Hippocampal formation (tissue), 2 donors: Measurements from ENCODE around the gene CISD1.
A peak's percentile ranks its signal among the peaks of the same experiment; 100 is the strongest.

Experiments
- DNase-seq, 2 donors: peaks; one replicate each; lab custom pipeline; 2025; lab: John Stamatoyannopoulos, UW

Gene CISD1

DNA sequence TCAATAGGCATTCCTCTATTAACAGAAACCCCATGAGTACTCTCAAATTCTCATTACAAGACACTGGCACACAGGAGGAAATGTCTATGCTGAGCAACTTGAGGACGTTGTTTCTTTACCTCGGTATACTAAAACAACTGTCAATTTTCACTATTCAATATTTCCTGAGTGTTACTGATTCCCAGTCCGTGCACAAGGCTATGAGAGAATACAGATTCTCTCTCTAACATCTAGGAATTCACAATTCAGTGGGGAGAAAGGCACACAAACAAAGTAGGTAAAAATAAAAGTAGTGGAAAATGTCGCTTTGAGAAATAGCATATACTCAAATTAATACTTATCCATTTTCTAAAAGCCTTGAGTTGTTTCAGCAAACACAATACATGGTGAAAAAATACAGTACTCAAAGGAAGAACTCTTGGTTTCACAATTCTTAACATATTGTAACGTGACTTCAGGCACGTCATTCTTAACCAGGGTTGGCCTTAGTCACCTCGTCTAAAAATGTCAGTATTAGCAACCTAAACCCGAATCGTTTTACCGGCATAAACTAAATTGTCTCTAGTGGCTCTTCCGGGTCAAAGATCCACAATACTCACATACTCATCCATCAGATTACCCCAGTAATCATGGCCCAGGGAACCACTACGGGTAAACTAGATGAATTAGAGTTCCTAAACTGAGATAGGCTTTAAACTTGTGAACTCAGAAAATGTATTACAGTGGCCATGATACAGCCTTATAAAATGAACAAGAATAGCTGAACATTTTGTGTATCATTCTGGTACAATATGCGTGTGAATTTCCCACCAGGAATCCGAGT lies 2.7 kb upstream of the CISD1 start:
- no peak for DNase-seq

DNA sequence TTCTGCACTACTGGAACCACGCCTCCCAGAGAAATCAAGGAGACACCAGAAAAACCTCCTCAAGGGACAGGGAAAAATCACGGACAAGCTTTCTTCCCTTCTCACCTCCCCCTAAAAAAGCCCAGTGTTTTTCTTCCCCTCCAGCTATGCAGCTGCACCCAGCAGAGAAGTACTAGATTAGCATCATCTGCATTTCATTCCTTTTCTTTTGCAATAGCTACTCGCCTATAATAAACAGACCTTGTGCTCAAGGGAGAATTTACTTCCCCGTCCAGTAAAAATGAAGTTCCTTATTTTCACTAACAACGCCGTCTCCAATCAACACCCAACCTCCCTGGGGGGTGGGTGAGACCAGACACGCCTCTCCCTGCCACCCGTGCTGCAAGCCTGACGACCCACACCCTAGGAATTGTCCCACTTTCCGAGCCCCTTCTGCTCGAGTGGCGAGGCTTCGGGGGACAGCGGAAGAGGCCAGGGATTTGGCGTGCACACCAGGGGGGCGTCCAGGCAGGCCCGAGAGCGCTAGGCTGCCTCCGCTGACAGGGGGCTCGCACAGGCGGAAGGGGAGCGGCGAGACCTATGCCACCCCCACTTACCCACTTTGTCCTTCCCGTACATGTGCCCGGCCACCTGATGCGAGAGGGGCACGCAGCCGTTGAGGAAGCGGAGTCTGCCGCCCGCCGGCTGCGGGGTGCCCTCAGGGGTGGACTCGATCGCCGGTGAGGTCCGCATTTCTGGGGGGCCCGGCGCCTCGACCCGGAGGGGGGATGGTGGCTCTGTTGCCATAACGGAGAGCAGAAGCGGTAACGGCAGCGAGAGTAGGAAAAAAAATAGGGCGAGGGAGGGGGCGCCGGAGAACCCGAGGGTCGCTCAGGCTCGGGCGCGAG lies 1.9 kb upstream of the CISD1 start:
- DNase-seq: peak; percentile 42 to 59

DNA sequence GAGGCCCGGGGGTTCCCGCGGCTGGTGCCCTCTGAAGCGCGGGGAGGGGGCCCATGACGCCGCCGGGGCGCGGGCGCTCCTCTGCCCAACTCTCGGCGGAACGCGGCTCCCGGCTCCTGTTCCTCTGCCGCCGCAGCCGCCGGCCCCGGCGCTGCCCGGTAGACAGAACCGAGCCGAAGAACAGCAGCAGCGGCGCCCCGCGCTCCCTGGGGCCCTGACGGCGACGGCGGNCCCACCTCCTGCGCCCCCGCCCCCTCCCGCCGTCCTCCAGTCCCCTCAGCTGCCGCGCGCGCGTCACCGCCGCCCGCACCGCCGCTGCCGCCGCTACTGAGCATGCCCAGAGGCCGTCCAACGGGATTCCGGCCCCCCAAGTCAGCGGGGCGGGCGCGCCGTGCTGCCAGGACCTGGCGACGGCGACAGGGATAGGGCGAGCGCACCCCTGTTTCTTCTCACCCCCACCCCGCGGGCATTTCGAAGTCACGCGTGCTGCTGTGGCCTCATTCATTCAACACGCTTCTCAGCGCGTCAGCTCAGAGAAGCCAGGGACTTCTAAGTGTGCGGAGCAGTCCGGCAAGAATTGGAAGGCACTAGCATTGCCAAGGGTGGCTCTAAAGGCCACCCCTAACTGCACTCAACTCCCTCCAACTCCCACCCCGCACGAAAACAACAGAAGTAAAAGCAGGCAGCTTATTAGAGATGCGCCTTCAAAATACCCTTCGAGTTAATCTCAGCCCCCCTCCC lies 1.1 kb upstream of the CISD1 start, which contains the start of gene IPMK:
Gene IPMK, minus strand, starts transcription at position 182 of the 741 bp plus-strand sequence. CDS start 283 bp downstream, outside the sequence.
- DNase-seq: peak; percentile 84 to 94

DNA sequence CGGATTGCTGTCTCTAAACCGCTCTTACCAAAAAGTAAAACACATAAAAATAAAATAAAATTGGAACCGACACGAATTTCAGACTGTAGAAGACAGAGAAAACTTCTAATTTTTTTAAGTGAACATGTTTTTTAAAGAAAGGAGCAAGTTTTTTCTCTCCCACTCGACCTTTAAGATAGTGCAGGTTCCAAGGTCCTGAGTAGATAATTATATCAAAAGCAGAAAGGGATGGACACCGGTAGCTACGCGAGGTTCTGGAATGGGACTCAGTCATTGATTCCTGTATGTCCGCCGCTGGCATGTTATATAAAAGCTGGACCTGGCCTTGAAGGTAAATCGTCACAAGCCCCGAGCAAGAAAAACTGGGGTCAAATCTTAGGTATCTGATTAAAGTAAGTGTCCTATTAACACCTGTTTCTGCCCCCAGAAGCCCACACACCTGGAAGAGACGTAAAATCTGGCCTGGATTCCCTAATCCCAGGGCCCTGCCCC lies 462 bp upstream of the CISD1 start:
- no peak for DNase-seq

DNA sequence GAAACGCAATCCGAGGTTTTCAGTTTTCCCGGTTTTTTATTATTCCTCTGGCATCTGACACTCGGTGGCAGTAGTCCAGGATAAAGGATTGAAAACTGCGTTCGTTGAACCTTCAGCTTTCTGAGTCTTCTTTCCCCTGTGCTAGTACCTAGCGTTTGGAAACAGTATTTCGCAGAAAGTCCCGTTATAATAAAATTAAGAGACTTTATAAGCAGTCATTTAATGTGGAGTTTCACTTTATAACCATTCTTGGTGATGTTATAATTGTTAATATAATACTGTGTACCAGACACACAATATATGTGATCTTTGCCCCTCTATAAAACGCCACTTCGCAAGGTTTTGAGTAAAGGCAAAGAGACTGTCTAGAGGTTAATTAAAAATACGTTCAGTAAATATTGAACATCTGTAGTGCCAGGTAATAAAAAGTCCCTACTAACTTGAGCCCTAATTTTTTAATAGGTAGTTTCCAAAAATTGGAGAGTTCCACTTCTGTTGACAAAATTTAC lies 874 bp downstream of the CISD1 start:
- no peak for DNase-seq

DNA sequence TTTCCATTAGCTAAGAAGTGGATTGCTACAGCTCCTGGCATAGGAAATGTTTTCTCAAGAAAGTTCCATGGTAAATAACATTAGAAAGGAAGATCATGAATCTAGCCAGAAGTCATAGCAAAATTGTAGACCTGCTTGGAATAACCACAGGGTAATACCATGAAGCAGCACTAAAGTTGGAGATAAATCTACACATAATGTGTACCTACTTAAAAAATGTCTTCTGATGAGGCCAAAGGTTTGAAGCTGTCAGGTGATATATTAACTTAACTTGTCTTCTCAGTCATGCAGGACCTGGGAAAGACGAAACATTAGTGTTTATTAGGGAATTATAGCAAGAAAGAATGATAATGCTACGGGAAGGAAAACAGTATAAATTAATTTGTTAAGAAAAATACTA lies 6.3 kb downstream of the CISD1 start:
- DNase-seq: no peak

DNA sequence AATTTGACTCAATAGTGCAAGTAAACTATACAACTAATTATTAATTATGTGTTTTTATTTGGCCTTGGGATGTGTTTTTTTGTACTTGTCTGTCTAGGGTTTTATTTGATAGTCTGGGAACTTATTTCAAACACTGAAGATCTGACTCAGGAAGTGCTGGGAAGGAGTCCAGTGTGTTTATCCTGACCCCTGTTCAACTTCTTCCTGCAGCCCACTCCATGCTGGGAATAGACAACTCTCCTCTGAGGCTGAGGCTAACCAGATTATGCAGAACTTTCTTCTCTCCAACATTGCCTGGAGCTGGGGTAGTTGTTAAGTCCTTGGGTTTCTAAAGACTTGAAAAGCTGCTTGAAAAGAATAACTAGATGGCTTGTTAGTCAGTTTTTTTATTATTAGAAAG lies 6.9 kb downstream of the CISD1 start:
- no peak for DNase-seq

DNA sequence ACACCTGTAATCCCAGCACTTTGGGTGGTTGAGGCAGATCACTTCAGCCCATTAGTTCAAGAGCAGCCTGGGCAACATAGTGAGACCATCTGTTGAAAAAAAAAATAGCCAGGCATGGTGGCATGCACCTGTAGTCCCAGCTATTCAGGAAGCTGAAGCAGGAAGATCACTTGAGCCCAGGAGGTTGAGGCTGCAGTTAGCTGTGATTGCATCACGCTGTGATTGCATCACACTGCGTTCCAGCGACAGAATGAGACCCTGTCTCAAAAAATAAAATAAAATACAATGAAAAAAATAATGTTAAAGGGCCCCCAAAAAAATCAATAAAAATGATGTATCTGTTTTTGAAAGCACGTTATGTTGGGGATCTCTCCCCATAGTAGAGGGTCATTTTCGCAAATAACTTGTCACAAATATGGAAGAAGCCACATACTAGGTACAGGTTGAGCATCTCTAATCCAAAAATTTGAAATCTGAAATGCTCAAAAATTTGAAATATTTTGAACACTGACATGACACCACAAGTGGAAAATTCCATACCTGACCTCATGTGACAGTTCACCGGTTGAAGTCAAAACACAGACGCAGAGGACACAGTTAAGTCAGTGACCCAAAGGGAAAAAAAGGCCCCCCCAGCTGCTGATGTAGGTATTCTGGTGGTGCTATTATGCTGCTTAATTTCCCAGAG lies 9.5 kb downstream of the CISD1 start:
- DNase-seq: no peak

DNA sequence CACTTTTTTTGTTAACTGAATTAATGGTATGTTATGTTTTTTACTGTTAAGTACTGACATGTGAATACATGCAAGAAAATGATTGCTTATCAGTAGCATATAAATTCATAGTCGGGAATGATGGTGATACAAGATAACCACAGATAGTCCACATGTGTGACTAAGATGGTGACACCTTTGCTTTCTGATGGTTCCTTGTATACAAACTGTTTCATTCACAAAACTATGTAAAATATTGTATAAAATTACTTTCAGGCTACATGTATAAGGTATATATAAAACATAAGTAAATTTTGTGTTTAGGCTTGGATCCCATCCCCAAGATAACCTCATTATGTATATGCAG lies 10.0 kb downstream of the CISD1 start:
- no peak for DNase-seq

DNA sequence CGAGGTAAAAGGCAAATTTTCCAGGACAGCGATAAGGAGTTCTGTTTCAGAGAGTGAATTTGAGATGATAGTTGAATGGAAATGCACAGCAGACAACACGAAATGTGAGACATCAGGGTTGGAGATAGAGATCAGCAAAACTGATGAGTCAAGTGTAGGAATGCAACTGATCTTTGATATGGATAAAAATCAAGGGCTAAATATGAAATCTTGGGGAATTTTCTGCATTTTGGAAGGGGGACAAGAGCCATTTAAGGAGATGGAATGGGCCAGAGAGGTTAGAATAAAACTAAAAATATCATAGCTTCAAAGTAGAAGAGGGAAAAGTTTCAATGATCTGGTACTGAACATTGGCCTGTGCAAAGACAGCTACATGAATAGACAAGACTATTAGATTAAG lies 11.5 kb downstream of the CISD1 start:
- no peak for DNase-seq

DNA sequence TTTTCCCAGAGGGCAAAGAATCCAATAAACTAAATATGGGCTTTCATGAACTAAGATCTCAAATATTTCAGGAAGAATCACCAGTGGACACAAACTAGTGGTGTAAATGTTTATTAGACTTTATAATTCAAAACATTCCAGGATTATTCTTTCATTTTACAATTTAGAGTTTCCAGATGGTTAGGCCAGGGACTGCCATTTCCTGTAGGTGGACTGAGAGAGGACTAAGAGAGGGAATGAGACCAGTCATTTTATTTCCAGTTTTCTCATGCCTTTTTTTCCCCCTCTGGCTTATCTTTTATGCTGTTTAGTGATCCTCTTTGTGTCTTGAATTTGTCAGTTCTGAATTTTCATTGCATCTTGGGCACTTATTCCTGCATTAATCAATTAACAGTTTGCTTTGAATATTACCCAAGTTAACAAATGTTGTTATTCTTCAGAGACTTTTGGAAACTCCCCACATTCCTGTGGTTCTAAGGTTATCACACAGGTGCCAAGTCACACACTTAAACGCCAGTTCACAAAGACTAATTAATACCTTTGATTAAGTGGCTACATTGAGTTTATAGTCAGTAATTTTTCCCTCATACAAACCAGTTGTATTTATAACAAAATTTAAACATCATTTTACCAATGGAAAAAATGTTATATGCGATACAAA lies 12.3 kb downstream of the CISD1 start:
- DNase-seq: no peak

DNA sequence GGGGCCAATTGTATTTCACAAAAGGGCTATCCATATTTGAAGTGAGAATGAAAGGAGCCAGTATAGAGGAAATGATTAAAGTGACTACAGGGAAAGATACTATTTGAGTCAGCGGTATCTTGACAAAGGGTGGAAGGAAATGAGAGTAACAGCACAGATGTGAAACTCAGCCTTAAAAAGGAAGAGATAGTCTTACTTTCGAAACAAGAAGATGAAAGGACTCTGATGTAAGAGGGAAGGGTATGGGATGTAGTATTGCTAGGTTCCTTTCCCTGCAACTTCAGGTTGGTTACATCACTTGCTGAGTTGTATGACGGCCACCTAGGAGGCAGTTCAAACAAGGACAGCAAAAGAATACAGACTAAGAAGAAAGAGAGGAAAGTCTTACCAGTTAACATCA lies 13.7 kb downstream of the CISD1 start:
- DNase-seq: no peak

DNA sequence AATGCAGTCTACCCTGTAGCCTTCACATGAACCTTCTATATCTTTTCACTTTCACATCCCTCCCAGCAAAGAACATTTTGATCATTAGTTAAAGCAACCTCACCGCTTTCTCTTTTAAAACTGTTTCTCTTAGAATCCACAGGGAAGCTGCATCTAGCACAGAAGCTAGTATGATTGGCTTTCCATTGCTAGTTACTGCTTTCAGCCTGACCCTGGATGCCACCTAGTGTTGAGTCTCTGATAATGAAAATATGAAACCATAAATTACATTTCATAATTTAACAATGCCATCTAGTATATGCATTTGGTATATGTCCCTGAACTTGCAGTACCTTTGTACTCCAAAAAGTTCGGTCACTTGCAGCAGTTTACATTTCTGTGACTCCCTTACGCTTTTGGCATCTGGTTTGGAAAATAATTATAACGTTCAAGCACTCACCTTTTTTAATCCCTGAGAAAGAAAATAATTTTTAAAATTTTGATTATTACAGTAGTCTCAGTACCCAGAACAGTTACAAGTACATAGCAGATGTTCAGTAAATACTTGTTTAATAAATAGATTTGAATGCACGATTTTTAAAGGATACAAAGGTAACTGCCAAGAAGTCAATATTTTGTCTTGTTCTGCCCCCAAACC lies 22.7 kb downstream of the CISD1 start:
- DNase-seq: peak; percentile 2 to 80

DNA sequence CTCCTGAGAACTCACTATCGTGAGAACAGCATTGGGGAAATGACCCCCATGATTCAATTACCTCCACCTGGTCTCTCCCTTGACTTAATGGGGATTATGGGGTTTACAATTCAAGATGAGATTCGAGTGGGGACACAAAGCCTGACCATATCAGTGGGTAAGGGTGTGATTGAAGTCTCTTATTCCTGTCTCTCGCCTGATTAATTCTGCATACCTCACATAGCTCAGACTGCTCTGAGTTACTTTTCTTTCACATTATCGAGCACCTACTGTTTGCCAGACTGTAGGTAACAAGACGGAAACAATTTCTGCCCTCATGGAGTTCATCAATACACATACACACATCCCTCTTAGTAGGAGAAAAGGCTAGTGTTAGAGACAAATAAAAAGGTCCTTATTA lies 25.0 kb downstream of the CISD1 start:
- DNase-seq: no peak

DNA sequence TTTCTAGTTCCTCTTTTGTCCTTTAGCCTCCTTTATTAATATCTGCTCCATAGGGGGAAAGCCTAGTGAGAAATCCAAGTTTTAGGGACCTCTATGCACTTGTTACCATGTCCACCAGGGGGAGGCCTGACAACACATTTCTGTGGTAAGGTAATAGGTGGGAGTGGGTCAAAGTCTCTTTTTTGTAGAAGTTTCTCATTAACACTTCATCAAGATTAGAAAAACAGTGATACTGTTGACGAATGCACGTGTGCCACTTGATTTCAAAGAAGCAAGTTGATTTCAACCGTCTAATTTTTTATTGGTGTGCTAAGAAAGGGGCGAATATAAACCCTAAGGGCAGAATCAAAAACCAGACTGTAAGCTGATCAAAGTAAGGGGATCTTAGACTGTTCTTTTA lies 30.6 kb downstream of the CISD1 start:
- peak; percentile 14 to 30 for DNase-seq

DNA sequence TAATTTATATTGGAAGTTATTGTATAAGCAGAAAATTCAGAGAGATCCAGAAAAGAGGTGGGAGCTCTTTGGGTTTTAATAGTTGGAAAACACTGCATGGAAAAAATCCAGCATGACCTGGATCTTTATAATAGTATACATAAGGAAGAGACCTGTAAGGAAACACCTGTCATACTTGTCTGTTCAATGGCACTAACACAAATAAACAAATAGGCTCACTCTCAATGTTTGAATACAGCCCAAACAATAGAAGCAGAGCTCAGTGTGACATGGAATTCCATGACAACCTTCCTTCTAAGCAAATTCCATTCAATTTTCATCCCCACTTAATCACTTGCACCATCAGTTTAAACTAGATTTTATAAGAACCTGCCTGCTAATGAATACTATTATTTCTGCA lies 31.7 kb downstream of the CISD1 start:
- DNase-seq: no peak

DNA sequence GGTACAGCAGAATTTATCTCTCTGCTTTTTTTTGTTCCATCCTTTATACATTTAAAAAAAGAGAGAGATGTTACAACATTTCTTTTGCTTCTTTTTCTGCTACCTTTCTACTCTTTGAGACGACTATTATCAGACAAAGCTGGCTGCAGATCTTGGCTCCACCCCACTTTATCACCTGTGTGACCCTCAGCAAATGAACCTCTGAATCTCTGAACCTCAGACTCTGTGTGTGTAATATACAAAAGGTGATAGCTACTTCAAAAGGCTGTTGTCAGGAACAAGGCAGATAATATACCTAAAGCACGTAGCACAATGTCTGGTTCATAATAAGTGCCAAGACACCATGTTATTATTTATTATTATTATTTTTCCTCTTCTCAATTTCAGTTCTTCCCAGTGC lies 33.3 kb downstream of the CISD1 start:
- no peak for DNase-seq

DNA sequence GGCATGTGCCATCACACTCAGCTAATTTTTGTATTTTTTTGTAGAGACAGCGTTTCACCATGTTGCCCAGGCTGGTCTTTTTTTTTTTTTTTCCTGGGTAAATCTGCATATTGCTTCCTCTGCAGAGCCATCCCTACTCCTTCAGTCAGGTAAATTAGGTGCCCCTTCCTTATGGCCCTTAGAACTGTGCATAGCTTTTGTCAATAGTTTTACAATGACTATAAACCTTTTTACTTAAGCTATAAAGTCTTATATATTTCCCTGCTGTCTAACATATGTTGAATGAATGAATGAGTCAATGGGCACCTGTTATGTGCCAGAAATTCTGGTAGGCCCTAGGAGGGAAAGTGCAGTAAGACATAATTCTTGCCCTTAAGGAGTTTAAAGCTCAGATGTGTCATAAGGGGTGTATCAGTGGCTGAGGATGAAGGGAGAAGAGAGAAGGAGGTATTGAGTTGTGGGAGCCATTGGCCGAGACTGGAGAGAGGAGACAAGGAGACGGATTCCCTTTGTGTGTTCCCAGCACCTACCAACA lies 35.2 kb downstream of the CISD1 start:
- DNase-seq: no peak

DNA sequence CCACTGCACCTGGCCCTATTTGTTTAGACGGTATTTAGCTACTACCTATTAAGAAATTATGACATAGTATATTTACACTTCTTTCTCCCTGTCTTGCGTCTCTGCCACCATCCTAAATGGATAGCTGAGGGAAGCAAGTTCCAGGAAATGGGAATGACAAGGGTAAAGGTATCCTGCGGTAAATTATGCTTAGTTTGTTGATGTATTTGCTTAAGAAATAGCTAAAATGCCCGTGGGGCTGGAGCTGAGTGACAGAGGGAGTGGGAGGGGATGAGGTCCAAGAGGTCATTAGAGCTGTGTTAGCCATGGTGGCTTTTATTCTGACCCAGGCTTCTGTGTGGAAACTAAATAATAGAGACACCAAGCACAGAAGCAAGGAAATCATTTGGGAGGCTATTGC lies 36.9 kb downstream of the CISD1 start:
- no peak for DNase-seq

DNA sequence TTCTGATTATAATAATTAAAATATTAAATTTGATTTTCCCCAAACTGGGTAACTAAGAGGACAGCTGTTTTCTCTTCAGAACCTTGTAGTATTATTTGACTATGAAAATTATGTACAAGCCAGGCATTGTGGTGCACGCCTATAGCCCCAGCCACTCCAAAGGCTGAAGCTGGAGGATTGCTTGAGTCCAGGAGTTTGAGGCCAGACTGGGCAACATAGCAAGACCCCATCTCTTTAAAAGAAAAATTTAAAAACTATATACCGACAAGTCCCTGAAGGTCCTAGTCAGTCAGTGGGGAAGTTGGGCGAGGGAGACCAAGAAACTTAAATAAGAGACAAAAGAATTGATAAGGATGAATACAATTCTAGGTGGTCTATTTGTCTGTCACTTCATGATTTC lies 38.7 kb downstream of the CISD1 start:
- DNase-seq: no peak
